Measurements from ENCODE around the gene TOP2A. TPM values are rescaled to one million over a fixed set of nuclear protein-coding genes. Genes with fewer than 3 reads are reported as not detected.

TOP2A gene
- total RNA-seq, 4 donors from 2014 or later, result 0.40 to 4.3 (median 0.79) TPM

DNA sequence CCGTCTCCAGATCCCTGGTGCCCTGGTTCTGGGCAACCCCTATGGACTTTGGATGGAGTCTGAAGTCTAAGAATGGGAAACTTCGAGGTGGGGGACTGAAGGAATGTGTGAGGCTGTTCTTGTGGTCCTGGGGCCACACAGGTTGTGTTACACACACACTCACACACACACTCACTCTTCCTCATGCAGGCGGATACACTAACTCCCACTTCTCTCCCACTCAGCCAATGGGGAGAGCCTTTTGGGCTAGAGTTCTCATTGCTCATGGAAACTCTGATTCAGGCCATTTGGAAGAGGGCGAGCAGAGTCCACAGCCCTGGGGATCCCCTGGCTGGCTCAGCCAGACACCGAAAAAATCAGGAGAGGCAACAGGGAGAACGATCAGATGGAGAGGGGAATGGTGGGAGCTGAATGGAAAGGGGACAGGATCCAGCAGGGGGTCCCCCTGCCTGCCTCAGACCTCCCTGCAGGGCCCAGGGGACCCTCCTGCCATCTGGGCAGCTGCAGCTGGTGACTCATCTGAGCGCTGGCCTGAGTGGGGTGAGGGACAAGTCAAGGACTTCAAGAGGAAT, 34.6 kb upstream of the TOP2A start:
- Histone ChIP-seq H3K9me3 (no peaks in the 10 kb centered on the region), H3K4me3 (no peak overlapping the region), H3K27ac (peak overlapping the region; percentile 48 to 98 (median 90)), H3K4me1 (peaks cover 29 to 95% (median 67%) of the 10 kb centered on the region in 3 donors), H3K27me3 (no peaks in the 10 kb centered on the region), H3K36me3 (peaks cover 0 to 53% of the 10 kb centered on the region in 2 donors)
- TF ChIP-seq POLR2A (IDR thresholded peaks at IDR 0.05), result no peak
- peak; percentile 63 for TF ChIP-seq POLR2AphosphoS5 (IDR thresholded peaks at IDR 0.05)
- TF ChIP-seq, protein P1, sequence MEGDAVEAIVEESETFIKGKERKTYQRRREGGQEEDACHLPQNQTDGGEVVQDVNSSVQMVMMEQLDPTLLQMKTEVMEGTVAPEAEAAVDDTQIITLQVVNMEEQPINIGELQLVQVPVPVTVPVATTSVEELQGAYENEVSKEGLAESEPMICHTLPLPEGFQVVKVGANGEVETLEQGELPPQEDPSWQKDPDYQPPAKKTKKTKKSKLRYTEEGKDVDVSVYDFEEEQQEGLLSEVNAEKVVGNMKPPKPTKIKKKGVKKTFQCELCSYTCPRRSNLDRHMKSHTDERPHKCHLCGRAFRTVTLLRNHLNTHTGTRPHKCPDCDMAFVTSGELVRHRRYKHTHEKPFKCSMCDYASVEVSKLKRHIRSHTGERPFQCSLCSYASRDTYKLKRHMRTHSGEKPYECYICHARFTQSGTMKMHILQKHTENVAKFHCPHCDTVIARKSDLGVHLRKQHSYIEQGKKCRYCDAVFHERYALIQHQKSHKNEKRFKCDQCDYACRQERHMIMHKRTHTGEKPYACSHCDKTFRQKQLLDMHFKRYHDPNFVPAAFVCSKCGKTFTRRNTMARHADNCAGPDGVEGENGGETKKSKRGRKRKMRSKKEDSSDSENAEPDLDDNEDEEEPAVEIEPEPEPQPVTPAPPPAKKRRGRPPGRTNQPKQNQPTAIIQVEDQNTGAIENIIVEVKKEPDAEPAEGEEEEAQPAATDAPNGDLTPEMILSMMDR (IDR thresholded peaks at IDR 0.05), result no peak
- TF ChIP-seq EP300 (IDR thresholded peaks at IDR 0.05), result no peak
- peak; percentile 55 for ATAC-seq
- WGBS, 2 donors (ENCODE audit: low coverage in 1 of 2), result 17% methylated on average over 2 of the region's 7 CpGs; no CpG with 5 or more reads in 1 of the 2 donors

DNA sequence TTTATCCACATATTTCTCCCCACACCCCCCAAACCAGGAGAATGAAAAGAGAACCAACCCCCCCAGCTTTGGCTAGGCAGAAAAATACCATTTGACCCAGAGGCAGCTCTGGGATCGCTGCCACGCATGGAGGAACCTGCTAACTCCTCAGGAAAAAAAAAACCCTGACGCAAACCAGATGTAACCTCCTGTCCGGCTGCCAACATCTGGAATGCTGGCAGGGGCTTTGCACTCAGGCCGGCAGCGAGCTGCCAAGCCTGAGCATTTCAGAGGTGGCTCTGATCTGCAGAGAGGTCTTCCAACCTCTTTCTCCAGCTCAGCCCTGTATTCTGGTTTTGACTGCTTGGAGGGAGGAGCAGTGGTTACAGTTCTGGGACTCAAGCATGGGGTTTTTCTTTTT, 33.7 kb upstream of the TOP2A start:
- Histone ChIP-seq H3K36me3 (peaks cover 0 to 44% of the 10 kb centered on the region in 2 donors), H3K4me1 (peaks cover 32 to 95% (median 65%) of the 10 kb centered on the region in 3 donors), H3K27ac (peak overlapping the region; percentile 84 to 98 (median 90)), H3K9me3 (no peaks in the 10 kb centered on the region), H3K27me3 (no peaks in the 10 kb centered on the region), H3K4me3 (peak overlapping the region in 1 of 2 donors; percentile 4)
- TF ChIP-seq POLR2AphosphoS5 (IDR thresholded peaks at IDR 0.05), result peak; percentile 99
- no peak for TF ChIP-seq EP300 (IDR thresholded peaks at IDR 0.05)
- peak; percentile 78 for ATAC-seq
- 13% methylated on average over 5 of the region's 6 CpGs; no CpG with 5 or more reads in 1 of the 2 donors for WGBS, 2 donors (ENCODE audit: low coverage in 1 of 2)

DNA sequence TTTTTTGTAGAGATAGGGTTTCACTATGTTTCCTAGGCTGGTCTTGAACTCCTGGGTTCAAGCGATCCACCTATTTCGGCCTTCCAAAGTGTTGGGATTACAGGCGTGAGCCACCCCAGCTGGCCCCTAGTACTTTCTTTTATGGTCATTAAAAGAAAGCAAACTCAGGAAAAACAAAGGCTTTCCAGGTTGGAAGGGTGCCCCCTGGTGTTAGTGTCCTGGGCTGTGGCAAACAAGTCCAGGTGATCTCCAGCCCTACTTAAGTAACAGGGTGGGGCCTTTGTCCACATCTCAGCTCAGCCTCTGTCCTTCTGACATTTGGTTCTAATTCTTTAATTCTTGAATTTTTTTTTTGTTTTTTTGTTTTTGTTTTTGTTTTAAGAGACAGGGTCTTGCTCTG, 32.5 kb upstream of the TOP2A start:
- Histone ChIP-seq H3K4me1 (peaks cover 32 to 98% (median 61%) of the 10 kb centered on the region in 3 donors), H3K4me3 (no peak overlapping the region), H3K27ac (peak overlapping the region; percentile 84 to 98 (median 90)), H3K27me3 (no peaks in the 10 kb centered on the region), H3K36me3 (peaks cover 0 to 32% of the 10 kb centered on the region in 2 donors), H3K9me3 (no peaks in the 10 kb centered on the region)
- ATAC-seq, result no peak
- TF ChIP-seq, protein P1 (IDR thresholded peaks at IDR 0.05), result peak in 2 of 4 experiments; percentile 33 to 50
- no peak for TF ChIP-seq POLR2AphosphoS5 (IDR thresholded peaks at IDR 0.05)
- 54% methylated on average over 3 of the region's 3 CpGs; no CpG with 5 or more reads in 1 of the 2 donors for WGBS, 2 donors (ENCODE audit: low coverage in 1 of 2)

DNA sequence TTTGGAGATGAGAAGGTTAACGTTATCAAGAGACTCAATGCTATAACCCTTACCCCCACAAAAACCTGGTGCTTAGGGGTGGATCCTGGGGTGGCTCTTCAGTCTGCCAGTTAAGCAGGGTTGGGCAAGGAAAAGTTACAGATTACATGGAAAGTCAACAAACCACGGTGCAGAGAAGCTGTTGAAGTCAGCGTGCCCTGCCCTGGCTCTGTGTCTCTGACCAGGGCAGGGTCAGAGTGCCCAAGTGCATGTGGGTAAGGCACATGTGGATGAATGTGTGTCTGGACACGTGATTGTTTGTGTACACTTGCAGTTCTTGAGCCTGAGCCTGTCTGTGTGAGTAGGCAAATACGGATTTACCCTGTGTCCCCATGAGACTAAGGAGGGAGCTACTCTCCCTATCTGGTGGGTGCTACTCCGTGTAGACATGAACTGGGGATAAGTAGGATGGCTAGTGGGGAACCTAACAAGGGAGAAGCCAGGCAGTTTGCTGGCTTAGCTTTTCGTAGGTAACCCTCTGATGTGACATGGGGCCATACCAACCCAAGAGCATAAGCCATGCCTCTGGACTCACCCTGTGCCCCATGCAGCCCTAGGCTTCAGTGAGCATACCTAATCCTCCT, 31.1 kb upstream of the TOP2A start:
- 10 to 28% methylated on average over 2 to 4 of the region's 7 CpGs for WGBS, 2 donors (ENCODE audit: low coverage in 1 of 2)
- H3K27me3 ChIP-seq, result no peaks in the 10 kb centered on the region
- peaks cover 0 to 17% of the 10 kb centered on the region in 2 donors for H3K36me3 ChIP-seq
- H3K27ac ChIP-seq, result peak overlapping the region; percentile 84 to 98 (median 90)
- no peaks in the 10 kb centered on the region for H3K9me3 ChIP-seq
- peaks cover 32 to 97% (median 61%) of the 10 kb centered on the region in 3 donors for H3K4me1 ChIP-seq
- ATAC-seq, result no peak
- peak overlapping the region in 1 of 2 donors; percentile 78 for H3K4me3 ChIP-seq
- TF ChIP-seq, protein P1 (IDR thresholded peaks at IDR 0.05), result no peak
- TF ChIP-seq POLR2AphosphoS5 (IDR thresholded peaks at IDR 0.05) (no peak), POLR2A (IDR thresholded peaks at IDR 0.05) (no peak), EP300 (IDR thresholded peaks at IDR 0.05) (no peak)

DNA sequence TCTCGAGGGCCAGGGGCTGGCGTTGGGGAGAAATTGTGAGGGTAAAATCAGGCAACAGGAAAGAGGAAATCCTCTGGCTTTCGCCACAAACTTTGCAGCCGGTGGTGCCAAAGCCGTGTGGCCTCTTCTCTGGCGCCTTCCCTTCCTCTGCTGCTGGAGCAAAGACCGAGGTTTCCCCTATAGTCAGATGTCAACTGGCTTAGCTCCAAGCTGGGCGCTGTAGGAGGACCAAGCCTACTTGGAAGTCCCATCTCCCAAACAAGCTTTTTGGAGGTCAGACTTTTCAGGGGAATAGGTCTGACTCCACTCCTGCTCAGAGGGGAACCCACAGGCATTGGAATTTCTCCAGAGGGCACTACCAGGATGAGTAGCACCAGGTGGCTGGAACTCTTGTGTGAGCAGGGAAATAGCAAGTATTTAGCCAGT, 30.5 kb upstream of the TOP2A start:
- H3K36me3 ChIP-seq, result peaks cover 0 to 12% of the 10 kb centered on the region in 2 donors
- no peaks in the 10 kb centered on the region for H3K27me3 ChIP-seq
- peak overlapping the region in 1 of 2 donors; percentile 78 for H3K4me3 ChIP-seq
- H3K27ac ChIP-seq, result peak overlapping the region; percentile 84 to 98 (median 90)
- 4% methylated on average over 6 of the region's 8 CpGs; no CpG with 5 or more reads in 1 of the 2 donors for WGBS, 2 donors (ENCODE audit: low coverage in 1 of 2)
- no peak for ATAC-seq
- H3K4me1 ChIP-seq, result peaks cover 32 to 92% (median 56%) of the 10 kb centered on the region in 3 donors
- TF ChIP-seq, protein P1 (IDR thresholded peaks at IDR 0.05), result no peak
- TF ChIP-seq POLR2AphosphoS5 (IDR thresholded peaks at IDR 0.05), result peak; percentile 2
- no peak for TF ChIP-seq POLR2A (IDR thresholded peaks at IDR 0.05)
- TF ChIP-seq EP300 (IDR thresholded peaks at IDR 0.05), result no peak
- H3K9me3 ChIP-seq, result no peaks in the 10 kb centered on the region

All from gastroesophageal sphincter (tissue), 4 donors.